HCEC 1CT (cell line): ENCODE data around the gene ANP32D.
"Not testable (repeated sequence)": the region's sequence is repeated elsewhere in the genome, so short reads cannot be mapped to it uniquely, and the experiment has no call there.

ENCODE experiments used
- DNase-seq: peaks from one replicate; pipeline ENCODE4 v3.0.0-alpha.2; 2017

ANP32D gene

GRCh38 chr12:48472259-48472658, at the start of gene ANP32D:
ANP32D (plus strand) TSS chr12:48472559; CDS start chr12:48472665, 106 bp downstream.
- DNase-seq: no peak

GRCh38 chr12:48423171-48423570, 49.2 kb upstream of the ANP32D start:
- no peak for DNase-seq

GRCh38 chr12:48424644-48425043, 47.7 kb upstream of the ANP32D start:
- DNase-seq: no peak

GRCh38 chr12:48434016-48434415, 38.3 kb upstream of the ANP32D start:
- DNase-seq: not testable (repeated sequence)

- no peak for DNase-seq
Observed at GRCh38 chr12:48441069-48441468, 31.3 kb upstream of the ANP32D start.

GRCh38 chr12:48442179-48442847, 30.0 kb upstream of the ANP32D start:
- no peak for DNase-seq

- DNase-seq: no peak
Observed at GRCh38 chr12:48445538-48445937, 26.8 kb upstream of the ANP32D start.

GRCh38 chr12:48446161-48446776, 26.1 kb upstream of the ANP32D start:
- no peak for DNase-seq

GRCh38 chr12:48447755-48448154, 24.6 kb upstream of the ANP32D start:
- DNase-seq: no peak

GRCh38 chr12:48451372-48451771, 21.0 kb upstream of the ANP32D start:
- no peak for DNase-seq

GRCh38 chr12:48452961-48453360, 19.4 kb upstream of the ANP32D start:
- not testable (repeated sequence) for DNase-seq

- peak; percentile 26 for DNase-seq
Observed at GRCh38 chr12:48454667-48455066, 17.7 kb upstream of the ANP32D start.

- no peak for DNase-seq
Observed at GRCh38 chr12:48455116-48455515, 17.2 kb upstream of the ANP32D start.

GRCh38 chr12:48459259-48459658, 13.1 kb upstream of the ANP32D start:
- DNase-seq: no peak

GRCh38 chr12:48469027-48469426, 3.3 kb upstream of the ANP32D start:
- DNase-seq: not testable (repeated sequence)

- DNase-seq: no peak
Observed at GRCh38 chr12:48473061-48473460, 702 bp downstream of the ANP32D start.

GRCh38 chr12:48474497-48474896, 2.1 kb downstream of the ANP32D start:
- not testable (repeated sequence) for DNase-seq

- no peak for DNase-seq
Observed at GRCh38 chr12:48482198-48482597, 9.8 kb downstream of the ANP32D start, which contains the start of gene C12orf54. C12orf54 (plus strand) TSS chr12:48482498; CDS start chr12:48483297, 799 bp downstream.

- no peak for DNase-seq
Observed at GRCh38 chr12:48482930-48483329, 10.6 kb downstream of the ANP32D start.

GRCh38 chr12:48486261-48486660, 13.9 kb downstream of the ANP32D start:
- no peak for DNase-seq

GRCh38 chr12:48486679-48487078, 14.3 kb downstream of the ANP32D start:
- no peak for DNase-seq

GRCh38 chr12:48489012-48489411, 16.7 kb downstream of the ANP32D start:
- no peak for DNase-seq

- DNase-seq: not testable (repeated sequence)
Observed at GRCh38 chr12:48489456-48489855, 17.1 kb downstream of the ANP32D start.

GRCh38 chr12:48500281-48500680, 27.9 kb downstream of the ANP32D start:
- DNase-seq: not testable (repeated sequence)

- DNase-seq: not testable (repeated sequence)
Observed at GRCh38 chr12:48506836-48507235, 34.5 kb downstream of the ANP32D start.
